Left forelimb (tissue), 1 donor: ENCODE data around the gene HMGB1.

Experiments used
- DNase-seq: peaks from one replicate; pipeline ENCODE4 v3.0.0-alpha.2; 2018; ENCODE audit warnings: low spot score

HMGB1 gene

DNA sequence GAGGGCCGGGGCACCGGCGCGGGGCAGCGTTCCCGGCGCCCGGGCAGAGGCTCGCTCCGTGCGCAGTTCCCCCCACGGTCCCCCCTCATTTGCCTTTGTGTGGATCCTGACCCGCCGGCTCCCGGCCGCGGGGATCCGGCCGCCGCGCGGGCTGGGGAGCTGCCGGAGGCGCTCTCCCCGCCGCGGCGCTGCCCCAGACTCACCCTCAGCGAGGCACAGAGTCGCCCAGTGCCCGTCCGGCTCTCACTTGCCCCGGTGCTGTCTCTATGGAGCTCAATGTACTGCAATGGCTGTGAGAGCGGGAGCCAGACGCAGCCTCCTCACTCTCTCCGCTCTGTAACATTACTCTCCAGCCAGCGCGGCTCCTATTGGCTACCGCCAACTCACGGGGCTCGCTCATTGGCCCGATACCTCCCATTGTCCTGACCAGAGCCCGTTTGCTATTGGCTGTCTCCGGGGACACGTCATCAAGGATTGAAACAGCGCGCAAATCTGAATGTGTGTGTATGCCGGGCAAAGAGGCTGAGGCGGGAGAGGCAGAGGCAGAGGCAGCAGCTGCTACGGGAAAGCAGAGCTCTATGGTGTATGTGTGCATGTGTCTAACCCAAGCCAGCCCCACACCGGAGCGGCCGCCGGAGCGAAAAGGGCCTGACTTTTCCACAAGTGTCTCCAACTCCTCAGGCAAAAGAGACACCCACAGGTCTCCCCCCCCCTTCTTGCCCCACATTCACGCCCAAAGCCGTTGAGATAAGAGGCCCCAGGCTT lies at the start of gene HMGB1:
Gene HMGB1 (minus strand): TSS at position 344 of the 765 bp plus-strand sequence. CDS start 2,256 bp downstream, outside the sequence.
- DNase-seq: peak; percentile 98

DNA sequence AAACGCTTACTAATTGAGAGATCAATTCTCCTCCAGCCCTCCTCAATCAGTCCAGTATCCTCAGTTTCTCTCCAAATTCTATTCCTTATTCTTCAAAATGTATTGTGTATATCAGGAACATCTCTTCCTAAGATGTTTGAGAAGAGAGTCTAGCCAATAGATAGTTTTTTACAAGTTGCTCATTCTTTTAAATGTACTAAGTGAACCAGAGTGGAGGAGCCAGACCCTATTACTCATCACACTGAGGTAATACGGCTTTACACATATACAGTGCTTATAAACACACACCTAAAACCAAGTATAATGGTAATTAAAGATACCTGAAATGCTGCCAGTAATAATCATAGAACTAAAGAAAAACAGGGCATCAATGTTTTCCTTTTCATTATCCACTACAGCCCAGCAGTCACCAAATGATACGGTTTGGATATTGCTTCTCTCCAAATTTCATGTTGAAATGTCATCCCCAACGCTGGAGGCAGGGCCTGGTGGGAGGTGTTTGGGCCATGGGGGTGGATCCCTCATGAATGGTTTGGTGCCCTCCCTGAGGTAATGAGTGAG lies 45.2 kb upstream of the HMGB1 start:
- DNase-seq: no peak

DNA sequence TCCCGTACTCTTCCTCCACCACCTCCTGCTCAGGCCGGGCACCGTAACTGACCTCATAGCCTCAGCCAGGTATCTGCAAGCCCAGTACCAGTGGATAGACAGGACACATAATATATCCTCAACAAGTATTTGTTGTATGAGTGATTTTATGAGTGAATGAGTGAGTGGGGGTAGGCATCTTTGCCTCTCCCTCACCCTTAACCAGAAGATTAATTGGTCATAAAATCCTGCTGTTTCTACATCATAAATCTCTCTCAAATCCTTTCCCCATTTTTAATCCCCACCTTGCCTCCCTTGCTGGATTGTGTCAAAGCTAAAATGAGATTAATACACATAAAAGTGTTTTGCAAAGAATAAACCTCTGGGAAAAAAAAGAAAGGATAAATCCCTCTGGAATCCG lies 44.4 kb upstream of the HMGB1 start:
- no peak for DNase-seq

DNA sequence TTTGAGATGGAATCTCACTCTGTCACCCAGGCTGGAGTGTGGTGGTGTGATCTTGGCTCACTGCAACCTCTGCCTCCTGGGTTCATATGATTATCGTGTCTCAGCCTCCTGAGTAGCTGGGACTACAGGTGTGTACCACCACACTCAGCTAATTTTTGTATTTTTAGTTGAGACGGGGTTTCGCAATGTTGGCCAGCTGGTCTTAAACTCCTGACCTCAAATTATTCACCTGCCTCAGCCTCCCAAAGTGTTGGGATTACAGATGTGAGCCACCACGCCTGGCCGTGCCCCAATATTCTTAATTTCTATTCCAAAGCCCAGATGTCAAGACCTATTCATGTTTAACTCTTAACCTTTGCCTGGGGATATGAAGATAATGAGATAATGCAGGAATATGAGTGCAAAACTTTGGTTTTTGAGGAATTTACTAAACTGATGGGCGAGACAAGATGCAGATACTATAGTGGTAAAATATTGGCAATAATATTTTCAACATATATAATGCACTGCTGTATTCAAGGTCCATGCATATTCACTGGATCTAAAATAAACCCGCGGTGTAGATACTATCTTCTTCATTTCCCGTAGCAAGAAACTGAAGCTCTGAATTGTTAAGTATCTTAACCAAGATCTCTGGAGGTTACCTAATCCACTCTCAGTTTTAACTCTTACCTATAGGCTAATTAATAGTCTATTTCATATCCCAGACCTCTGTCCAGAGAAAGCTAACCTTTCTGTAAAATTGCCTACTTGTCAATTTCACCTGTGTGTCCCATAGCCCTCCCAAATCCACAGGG lies 43.7 kb upstream of the HMGB1 start:
- DNase-seq: no peak

DNA sequence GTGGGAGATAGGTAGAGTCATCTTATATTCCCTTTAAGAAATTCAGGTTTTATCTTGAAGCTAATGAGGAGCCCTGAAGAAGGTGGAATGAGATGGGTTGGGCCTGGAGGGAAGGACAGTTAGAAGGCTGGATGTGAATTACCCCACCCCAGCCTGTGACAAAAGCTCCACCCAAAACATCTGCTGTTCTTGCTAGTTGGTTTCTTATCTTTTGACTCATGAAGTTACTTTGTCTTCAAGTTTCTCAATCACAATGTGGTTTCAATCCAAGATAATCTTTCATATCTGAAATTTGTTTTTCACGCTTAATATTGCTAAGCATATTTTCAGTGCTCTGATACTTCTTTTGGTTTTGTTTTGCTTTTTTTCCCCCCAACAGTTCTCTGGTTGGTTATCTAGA lies 38.3 kb upstream of the HMGB1 start:
- no peak for DNase-seq

DNA sequence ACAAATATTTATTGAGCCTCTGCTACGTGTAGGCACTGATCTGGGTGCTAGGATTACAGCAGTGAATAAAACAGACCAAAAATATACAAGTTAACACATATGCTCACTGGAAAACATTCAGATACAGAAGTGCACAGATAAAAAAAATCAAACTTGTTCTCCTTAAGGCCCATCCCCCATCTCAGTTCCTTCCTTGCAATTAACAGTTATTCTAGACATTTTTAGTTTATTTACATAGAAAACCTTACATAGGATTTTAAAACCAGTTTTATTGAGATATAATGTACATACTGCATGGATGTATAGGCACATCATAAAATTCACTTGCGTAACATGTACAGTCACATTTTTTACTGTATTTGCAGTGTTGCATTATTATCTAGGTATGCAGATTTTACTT lies 36.5 kb upstream of the HMGB1 start:
- no peak for DNase-seq

DNA sequence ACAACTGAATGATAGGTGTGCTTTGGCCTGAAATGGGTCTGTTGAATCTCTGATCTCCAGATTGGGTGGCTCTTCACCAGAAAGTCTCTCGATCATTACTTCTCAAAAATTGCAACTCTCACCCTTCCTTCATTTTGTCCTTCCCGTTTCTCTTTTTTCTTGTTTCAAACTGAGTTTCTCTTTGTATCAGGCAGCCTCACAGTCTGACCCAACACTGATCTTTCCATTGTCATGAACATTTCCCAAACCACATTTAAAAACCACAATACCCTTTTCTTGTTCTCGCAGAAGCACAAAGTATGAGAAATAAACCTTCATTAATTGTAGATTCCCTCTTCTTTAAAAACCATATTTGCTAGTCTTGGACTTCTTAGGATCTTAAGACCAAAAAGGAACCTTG lies 33.6 kb upstream of the HMGB1 start:
- no peak for DNase-seq

DNA sequence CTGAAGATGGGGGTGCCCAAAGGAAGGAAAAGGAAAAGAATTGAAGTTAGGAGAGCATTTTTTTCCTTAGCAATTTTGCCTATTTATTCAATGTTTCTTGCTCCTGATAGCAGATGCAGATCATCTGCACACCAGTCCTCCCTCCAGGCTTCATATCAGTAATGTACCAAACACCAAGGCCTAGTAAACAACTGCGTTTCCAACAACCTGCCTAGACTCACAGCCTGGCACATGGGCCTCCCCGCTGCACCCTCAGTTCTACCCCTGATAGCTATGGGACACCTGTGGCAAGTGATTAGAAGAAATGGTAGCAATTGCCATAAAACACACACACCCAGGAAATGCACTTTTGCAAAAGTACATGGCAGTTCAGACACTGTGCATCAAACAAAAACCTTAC lies 30.4 kb upstream of the HMGB1 start:
- DNase-seq: no peak

DNA sequence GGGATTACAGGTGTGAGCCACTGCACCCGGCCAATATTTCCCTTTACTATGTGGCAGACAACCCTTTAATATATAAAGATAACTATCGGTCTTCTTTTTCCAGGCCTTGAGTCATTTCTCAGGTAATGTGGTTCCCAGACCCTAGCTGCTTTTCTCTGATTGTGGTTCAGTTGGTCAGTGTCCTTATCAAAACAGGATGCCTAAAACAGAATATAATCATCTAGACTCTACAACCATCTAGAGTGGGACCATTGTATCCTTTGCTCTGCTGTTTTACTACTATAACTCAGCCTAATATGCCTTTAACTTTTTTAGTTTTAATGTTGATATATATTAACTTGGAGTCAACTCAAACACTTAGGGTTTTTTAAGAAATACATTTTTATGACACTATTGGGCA lies 30.0 kb upstream of the HMGB1 start:
- no peak for DNase-seq

DNA sequence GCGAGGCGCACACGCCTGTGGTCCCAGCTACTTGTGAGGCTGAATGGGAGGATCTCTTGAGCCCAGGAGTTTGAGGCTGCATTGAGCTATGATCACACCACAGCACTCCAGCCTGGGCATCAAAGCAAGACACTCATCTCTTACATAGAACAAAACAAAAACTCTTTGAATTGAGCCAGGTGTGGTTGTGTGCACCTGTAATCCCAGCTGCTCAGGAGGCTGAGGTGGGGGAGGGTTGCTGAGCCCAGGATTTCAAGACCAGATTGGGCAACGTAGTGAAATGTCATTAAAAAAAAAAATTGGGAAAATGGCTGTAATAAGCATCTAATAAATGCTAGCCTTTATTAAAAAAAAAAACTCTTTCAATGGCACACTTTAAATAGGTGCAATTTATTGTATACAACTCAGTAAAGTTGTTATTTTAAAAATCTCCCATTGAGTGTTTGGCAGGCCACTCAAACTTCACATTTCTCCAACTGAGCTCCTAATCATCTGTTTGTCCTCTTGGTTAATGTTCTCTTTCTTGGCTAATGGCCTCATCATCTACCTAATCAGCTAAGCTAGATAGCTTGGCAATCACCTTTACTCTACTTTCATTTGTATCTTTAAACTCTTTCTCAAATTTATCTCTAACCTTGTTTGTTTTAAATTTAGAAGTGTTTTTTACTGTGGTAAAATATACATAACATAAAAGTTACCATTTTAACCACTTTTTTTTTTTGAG lies 28.1 kb upstream of the HMGB1 start:
- no peak for DNase-seq

DNA sequence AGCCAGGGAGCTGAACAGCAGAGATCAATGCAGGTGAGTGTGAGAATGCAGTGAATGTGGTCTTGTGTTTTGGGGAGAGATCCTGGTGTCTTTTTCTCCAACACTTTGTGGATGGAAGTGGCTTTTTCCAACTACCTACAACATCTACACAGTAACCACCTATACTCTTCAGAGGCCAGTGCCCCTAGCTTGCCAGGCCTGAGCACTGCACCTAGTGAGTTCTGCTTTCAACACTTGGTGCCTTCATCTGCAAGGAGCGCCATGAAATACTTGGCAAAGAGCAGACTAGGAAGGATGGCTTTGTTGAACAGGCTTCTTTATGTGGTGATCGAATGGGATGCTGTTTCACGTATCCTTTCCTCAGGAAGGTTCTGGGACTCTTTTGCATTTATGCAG lies 21.3 kb upstream of the HMGB1 start:
- no peak for DNase-seq

DNA sequence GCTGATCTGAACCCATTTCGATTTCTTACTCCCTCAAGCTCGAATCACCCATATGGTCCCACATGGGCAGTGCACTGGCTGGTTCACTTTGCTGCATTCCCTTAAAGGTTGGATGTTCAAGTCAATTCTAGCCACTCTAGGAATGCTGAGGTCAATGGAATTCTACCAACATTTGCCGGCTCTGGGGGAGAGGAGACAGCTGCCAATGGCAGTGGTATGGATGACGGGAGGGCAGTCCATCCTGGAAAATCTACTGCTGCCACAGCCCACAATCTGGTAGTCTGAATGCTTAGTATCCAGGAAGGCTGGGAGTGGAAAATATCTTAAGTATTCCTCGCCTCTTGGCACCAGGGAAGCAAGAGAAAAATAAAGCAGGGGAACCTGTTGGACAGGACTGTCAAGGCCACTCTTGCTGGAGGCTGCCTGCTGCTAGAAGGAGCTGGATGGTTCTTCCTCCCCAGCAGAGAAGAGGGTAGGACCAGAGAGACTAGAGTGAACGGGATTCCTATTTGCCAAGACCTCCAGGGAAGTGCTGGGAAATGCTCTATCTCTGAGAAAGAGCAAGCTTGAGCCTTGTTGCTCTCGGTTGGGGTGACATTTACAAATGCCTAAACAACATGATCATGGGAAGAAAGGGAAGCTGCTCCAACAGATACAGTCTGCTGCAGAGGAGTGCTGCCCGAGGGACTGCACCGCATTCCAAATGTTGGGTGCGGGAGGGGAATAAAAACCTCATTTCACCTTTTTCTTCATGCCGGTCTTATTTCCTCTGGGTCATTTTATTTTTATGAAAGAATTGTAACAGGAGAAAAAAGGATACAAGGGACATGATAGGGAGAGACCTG lies 20.7 kb upstream of the HMGB1 start:
- no peak for DNase-seq

DNA sequence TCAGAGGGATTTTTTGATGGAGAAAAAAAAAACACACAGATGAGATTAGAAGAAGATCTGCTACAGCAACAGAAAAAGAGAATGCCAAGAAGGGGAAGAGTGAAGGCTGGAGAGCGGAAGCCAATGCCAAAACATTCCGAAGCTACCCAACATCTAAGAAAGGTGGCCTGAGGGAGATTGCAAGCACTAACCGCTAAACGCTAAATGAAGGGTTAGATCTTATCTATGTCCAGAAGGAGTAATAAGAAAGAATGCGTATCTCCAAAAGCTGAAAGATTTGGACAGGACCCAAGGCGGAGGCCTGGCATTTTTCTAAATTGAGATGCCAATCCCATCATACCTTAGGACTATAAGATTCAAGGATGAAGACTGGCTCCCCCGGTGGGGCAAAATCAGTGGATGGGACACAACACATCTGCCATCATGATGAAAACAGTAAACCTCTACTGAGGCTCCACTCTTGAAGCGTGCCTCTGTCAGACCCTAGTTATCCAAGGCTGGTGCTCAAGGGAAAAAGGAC lies 15.6 kb upstream of the HMGB1 start:
- no peak for DNase-seq

DNA sequence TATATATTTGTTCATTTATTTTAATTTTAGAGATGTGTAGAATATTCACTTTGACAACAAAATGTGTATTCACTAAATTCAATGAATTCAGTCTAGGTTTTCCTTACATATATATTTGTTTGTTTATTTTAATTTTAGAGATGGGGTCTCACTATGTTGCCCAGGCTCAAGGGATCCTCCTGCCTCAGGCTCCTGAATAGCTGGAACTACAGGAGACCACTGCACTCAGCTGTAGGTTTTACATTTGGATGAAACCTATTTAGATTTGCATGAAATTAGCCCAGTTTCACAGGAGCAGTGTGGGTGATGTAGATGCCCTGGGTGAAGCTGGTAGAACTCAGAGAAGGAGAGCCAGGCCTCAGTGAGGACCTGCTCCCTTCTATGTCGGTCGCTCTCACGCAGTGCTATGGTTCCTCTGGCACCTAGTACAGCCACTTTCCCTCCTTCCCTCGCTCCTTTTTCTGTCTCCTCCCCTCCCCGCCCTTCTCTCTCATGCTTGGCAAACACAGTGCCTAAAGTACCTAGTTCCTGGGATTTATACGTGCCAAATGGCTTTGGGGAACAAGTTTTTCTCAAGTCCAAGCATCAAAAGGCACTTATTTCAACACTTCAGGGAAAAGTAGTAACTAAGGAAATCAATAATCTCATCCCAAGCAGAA lies 14.7 kb upstream of the HMGB1 start:
- no peak for DNase-seq

DNA sequence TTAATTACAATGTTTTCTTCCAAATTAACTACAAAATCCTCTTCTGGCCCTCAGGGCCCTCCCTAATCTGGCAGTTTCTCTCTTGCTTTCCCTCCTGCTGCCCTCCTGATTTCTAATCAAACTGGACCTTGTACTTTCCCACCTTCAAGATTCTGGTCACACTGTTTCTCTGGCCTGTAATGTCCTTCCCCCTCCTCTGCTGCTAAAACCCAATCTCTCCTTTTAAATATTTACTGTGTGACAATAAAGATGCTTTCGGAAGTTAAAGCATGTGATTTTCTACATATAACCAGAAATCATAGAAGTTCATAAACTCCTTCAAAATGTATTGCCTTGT lies 14.1 kb upstream of the HMGB1 start:
- no peak for DNase-seq

DNA sequence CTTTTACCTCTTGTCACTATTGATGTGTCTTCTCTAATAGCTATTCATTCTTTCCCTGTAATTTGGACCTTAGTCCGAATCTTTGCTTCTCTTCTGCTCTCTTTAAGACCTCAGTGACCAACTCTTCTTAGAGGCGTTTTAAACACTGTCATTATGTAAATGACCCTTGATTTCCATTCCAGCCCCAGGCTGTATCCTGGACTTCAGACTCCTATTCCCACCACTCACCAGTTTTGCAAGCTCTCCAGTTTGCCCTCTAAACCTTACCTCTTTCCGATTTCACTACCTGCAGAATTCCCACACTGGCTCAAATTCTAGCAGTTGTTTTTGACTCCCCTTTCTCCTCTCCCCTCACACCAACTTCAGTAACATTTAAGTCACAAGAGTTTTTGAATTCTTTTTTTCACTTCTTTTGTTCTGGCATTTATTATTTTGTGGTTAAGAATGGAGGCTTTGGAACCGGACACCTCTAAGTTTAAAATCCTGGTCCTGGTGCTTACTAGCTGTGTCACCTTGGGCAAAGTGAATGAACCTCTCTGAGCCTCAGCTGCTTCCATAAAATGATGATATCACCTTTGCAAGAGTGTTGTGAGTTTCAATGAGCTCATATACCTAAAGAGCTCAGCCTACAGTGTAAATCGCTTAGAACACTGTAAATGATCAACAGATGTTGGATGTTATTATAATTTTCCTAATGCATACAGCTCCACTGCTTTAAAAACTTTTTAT lies 13.6 kb upstream of the HMGB1 start:
- no peak for DNase-seq

DNA sequence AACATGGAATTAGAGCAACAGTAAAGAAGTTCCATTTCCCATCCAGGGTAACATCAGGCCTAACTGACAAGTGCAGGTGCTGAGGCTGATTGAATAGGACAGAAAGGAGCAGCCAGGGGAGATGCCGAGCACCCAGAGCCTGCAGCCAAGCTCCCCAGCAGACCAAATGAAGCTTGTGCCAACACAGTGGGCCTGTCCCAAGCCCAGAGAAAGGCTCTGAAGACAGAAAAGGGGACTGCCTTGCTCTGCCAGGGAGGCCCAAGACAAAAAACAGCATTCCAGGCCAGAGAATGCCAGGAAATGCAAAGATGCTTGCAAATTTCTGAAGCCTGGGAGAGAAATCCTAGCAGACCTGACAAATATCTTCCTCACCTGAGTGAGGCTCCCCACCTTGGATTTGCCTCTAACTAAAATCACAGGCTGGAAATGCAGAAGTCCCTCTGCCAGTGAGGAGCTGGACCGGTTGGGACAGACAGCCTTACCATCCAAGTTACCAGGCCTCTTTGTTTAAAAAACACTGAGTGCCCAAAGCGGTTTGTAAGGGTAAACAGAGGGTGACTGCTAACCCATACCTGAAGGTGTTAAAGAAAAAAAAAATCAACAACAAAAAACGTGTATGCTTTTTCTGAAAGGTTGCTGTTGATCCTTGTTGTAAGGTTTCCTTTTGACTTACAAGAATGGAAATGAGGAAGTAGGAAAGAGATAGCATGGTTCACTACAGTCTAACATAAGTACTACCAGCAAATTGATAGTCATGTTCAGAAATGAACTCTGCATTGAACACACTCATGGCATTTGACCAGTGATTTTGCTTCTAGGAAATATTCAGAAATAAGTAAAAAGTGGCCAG lies 11.8 kb upstream of the HMGB1 start:
- no peak for DNase-seq

DNA sequence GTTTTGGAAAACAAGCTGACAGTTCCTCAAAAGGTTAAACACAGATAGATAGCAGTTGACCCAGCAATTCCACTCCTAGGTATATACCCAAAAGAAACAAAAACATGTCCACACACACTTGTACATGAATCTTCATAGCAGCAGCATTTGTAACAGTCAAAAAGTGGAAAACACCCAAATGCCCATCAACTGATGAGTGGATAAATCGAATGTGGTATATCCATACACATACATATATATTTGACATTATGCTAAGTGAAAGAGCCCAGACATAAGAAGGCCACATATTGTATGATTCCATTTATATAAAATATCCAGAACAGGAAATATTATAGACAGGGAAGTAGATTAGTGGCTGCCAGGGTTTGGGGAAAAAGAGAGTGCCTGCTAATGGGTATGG lies 7.9 kb upstream of the HMGB1 start:
- no peak for DNase-seq

DNA sequence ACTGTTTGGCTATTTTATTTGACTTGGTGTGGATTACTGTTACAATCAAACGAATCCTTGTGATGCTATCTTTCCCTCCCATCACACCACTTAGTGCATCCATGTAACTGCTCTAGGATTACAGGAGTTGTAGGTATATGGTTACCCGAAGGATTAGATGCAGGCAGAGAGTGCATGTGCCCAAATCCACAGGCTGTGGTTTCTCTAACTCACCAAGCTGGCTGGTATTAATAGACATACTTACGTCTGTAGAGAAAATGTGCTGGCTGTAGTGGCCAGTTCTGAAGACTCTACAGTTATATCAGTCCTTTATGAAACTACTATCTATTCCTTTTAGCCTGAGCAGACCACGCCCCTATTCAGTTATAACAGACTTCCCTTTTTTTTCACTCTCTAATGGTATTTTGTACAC lies 1.1 kb upstream of the HMGB1 start:
- no peak for DNase-seq
